ENCODE results near the gene CCR2. TPM values are rescaled to one million over a fixed set of nuclear protein-coding genes. Genes with fewer than 3 reads are reported as not detected.
"Not testable (repeated sequence)": the region's sequence is repeated elsewhere in the genome, so short reads cannot be mapped to it uniquely, and the experiment has no call there.

The CCR2 gene
- total RNA-seq, 4 donors from 2014 or later = 0.89 to 1.8 (median 1.3) TPM; not detected in 1

- intact Hi-C loops (cut with DNase I; ENCODE audit: low total_unique reads) = no loop called here
- TF ChIP-seq CTCF (IDR thresholded peaks at IDR 0.05) (no peak), POLR2A (IDR thresholded peaks at IDR 0.05) (no peak)
- WGBS, 2 donors = 36 to 39% methylated on average over 3 of the region's 3 CpGs
- DNase-seq (ENCODE audit: low spot score in 2 of 2) = no peak
- no peak overlapping the region for H3K4me3 ChIP-seq (ENCODE audit: low read depth, poor library complexity, severe bottlenecking)
Observed at GRCh38 chr3:46381625-46382024, 27.7 kb downstream of the CCR2 start.

- TF ChIP-seq CTCF (IDR thresholded peaks at IDR 0.05) (no peak), POLR2A (IDR thresholded peaks at IDR 0.05) (no peak)
Observed at GRCh38 chr3:46383211-46383950, 29.5 kb downstream of the CCR2 start.

GRCh38 chr3:46383951-46384330, 30.0 kb downstream of the CCR2 start:
- DNase-seq (ENCODE audit: low spot score in 2 of 2) = no peak
- 61 to 69% methylated on average over 5 of the region's 5 CpGs for WGBS, 2 donors
- H3K4me3 ChIP-seq (ENCODE audit: low read depth, poor library complexity, severe bottlenecking) = no peak overlapping the region
- intact Hi-C loops (cut with DNase I; ENCODE audit: low total_unique reads) = no loop called here
- TF ChIP-seq POLR2A (IDR thresholded peaks at IDR 0.05) (no peak), CTCF (IDR thresholded peaks at IDR 0.05) (no peak)

More at GRCh38 chr3:46383211-46383950, 29.5 kb downstream of the CCR2 start:
- no peak overlapping the region for H3K4me3 ChIP-seq (ENCODE audit: low read depth, poor library complexity, severe bottlenecking)
- intact Hi-C loops (cut with DNase I; ENCODE audit: low total_unique reads) = no loop called here
- no peak for DNase-seq (ENCODE audit: low spot score in 2 of 2)
- 57 to 58% methylated on average over 6 of the region's 6 CpGs for WGBS, 2 donors

- 43 to 46% methylated on average over 4 of the region's 4 CpGs for WGBS, 2 donors
- no peak overlapping the region for H3K4me3 ChIP-seq (ENCODE audit: low read depth, poor library complexity, severe bottlenecking)
- no peak for DNase-seq (ENCODE audit: low spot score in 2 of 2)
- intact Hi-C loops (cut with DNase I; ENCODE audit: low total_unique reads) = no loop called here
- TF ChIP-seq POLR2A (IDR thresholded peaks at IDR 0.05) (no peak), CTCF (IDR thresholded peaks at IDR 0.05) (no peak)
Observed at GRCh38 chr3:46386205-46386604, 32.3 kb downstream of the CCR2 start.

GRCh38 chr3:46388847-46389246, 34.9 kb downstream of the CCR2 start:
- DNase-seq (ENCODE audit: low spot score in 2 of 2); H3K4me3 ChIP-seq (ENCODE audit: low read depth, poor library complexity, severe bottlenecking); intact Hi-C loops (cut with DNase I; ENCODE audit: low total_unique reads): not testable (repeated sequence)
- 90 to 91% methylated on average over 4 of the region's 4 CpGs for WGBS, 2 donors

- H3K4me3 ChIP-seq (ENCODE audit: low read depth, poor library complexity, severe bottlenecking) = no peak overlapping the region
- intact Hi-C loops (cut with DNase I; ENCODE audit: low total_unique reads) = no loop called here
- no peak for DNase-seq (ENCODE audit: low spot score in 2 of 2)
- no peak for TF ChIP-seq CTCF (IDR thresholded peaks at IDR 0.05)
- no peak for TF ChIP-seq POLR2A (IDR thresholded peaks at IDR 0.05)
- 78 to 85% methylated on average over 6 of the region's 6 CpGs for WGBS, 2 donors
Observed at GRCh38 chr3:46389306-46389705, 35.4 kb downstream of the CCR2 start.

- intact Hi-C loops (cut with DNase I; ENCODE audit: low total_unique reads); H3K4me3 ChIP-seq (ENCODE audit: low read depth, poor library complexity, severe bottlenecking): not testable (repeated sequence)
- peak in 1 of 2 donors; percentile 54 for DNase-seq (ENCODE audit: low spot score in 2 of 2)
- WGBS, 2 donors = 89 to 92% methylated on average over 5 of the region's 5 CpGs
Observed at GRCh38 chr3:46391526-46391925, 37.6 kb downstream of the CCR2 start.
